Measurements from ENCODE around the gene DNAI2.

The DNAI2 gene

DNA sequence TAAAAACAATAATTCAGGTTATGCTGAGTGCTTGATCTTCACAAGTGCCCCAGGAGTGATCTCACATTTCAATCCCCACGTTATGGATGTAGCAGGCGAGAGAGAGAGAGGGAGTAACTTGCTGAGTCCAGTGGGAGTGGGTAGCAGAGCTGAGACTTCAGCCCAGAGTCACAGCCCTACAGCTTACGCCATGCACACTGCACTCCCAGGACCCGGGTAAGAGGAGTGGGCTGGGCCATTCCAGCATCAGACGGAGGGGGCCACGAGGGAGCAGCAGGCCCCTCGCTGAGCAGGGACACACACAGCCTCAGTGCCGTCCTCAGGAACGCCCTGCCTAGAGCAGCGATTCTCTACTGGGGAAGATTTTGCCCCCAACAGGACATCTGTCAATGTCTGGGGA lies 42.2 kb downstream of the DNAI2 start:
- TF ChIP-seq CTCF (IDR thresholded peaks at IDR 0.05; ENCODE audit: control extremely low read depth, extremely low read depth, low read depth, missing control alignments) = no peak
- POLR2A ChIA-PET = no interaction called here
- DNase-seq (ENCODE audit: extremely low spot score) = no peak
- CTCF ChIA-PET = no interaction called here

DNA sequence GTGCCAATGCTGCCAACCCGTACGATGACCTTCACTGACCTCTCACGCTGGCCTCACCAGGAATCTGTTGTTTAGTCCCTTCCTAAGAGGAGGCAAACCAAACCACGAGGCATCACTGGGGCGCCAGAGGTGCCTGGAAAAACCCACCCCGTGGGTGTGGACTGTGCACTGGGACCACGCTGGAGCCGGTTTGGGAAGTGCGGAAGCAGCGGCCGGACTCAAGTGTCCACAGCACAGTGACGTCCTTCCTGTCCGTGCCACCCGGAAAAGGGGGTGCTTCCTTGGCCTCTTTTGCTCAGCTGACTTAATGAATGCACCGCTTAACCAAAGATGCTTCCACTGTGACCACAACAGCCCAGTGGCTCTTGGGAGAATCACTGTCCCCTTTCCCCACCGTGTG lies 43.0 kb downstream of the DNAI2 start:
- POLR2A ChIA-PET = no interaction called here
- TF ChIP-seq CTCF (IDR thresholded peaks at IDR 0.05; ENCODE audit: control extremely low read depth, extremely low read depth, low read depth, missing control alignments) = no peak
- no peak for DNase-seq (ENCODE audit: extremely low spot score)
- CTCF ChIA-PET = no interaction called here

DNA sequence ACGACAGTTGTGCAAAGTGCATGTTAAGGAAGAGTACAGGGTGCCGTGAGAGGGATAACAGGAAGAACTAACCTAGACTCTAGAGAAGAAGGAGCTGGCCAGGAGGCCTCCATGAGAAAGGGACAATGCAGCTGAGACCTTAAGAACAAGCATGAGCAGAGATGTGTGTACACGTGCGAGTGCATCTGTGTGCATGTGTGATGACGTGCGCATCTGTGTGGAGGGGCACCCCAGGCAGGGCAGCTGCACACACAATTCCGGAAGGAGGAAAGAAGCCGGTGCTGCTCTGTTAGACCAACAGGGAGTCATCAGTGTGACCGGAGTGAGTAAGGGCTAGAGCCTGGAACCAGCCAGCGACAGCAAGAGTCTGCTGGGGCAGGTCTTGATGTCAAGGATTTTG lies 44.4 kb downstream of the DNAI2 start:
- DNase-seq (ENCODE audit: extremely low spot score) = no peak
- POLR2A ChIA-PET = no interaction called here
- TF ChIP-seq CTCF (IDR thresholded peaks at IDR 0.05; ENCODE audit: control extremely low read depth, extremely low read depth, low read depth, missing control alignments) = no peak
- CTCF ChIA-PET = no interaction called here

- no peak for DNase-seq (ENCODE audit: extremely low spot score)
- ChIA-PET POLR2A (no interaction called here), CTCF (interaction anchor here (1.4 kb wide), 1 partner anchor 26 kb away, joined by 5 read pairs; no protein-coding TSS in a partner anchor)
Observed at GRCh38 chr17:74324521-74324920, 50.5 kb downstream of the DNAI2 start.

DNA sequence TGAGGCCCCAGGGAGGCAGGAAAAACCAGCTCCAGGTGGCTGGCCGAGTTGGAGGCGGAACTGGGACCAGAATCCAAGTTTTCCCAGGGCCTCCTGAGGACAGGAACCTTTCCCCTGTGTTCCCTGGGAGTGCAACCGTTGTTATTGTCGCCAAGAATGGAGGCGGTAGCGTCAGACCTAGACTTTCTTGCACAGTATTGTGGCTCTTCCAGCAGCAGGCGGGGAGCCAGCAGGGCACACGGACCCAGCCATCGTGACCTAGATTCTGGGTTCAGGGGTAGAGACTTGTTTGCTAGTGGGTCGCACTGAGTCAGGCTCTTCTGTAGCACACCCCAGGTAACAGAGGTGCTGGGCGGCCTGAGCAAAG lies 51.3 kb downstream of the DNAI2 start:
- CTCF ChIA-PET = no interaction called here
- DNase-seq (ENCODE audit: extremely low spot score) = no peak
- no peak for TF ChIP-seq CTCF (IDR thresholded peaks at IDR 0.05; ENCODE audit: control extremely low read depth, extremely low read depth, low read depth, missing control alignments)
- POLR2A ChIA-PET = no interaction called here

More at GRCh38 chr17:74324521-74324920, 50.5 kb downstream of the DNAI2 start:
- no peak for TF ChIP-seq CTCF (IDR thresholded peaks at IDR 0.05; ENCODE audit: control extremely low read depth, extremely low read depth, low read depth, missing control alignments)

DNA sequence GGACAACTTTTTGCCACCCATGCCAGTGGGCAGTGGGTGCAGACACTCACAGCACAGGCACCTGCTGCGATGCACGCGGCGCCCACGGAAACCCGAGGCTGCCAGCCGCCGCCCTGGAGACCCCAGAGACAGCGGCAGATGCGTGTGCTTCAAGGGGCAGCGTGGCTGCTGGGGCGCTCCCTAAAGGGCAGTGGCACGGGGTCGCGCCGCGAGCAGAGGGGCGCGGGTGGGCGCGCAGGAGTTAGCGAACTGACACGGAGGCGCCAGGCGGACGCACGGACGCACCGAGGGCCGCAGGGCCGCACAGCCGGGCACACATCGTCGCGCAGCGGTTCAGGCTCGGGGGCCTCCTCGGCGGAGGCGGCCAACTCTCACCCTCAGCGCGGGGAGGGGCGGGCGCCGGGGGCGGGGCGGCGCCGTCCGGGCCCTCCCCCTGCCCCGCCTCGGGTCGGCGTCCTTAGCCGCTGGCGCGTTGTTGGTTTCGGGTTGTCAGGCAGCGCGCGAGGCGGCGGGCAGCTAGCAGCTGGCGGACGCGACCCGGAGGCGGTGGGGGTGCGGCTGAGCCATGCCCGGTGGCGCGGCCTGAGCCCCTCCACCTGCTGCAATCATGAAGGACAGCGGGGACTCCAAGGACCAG lies 51.8 kb downstream of the DNAI2 start, which contains the start of gene KIF19:
Gene KIF19 (plus strand): TSS at position 484 of the 637 bp plus-strand sequence. CDS start 124 bp downstream, at position 608.
- POLR2A ChIA-PET = no interaction called here
- no peak for TF ChIP-seq CTCF (IDR thresholded peaks at IDR 0.05; ENCODE audit: control extremely low read depth, extremely low read depth, low read depth, missing control alignments)
- peak; percentile 88 for DNase-seq (ENCODE audit: extremely low spot score)
- CTCF ChIA-PET = no interaction called here
